Stimulated activated CD4-positive, alpha-beta T cell treated with anti-CD3 and anti-CD28 coated beads, TNF-alpha, amount 100 ng/mL, for 48 hours (primary cell): ENCODE data around the gene CDK6.

Experiments
- DNase-seq, 3 donors: peaks; one replicate each; pipeline ENCODE4 v3.0.0-alpha.2; 2020; ENCODE audit warnings: low read depth in 3 of 3

Gene CDK6

DNA sequence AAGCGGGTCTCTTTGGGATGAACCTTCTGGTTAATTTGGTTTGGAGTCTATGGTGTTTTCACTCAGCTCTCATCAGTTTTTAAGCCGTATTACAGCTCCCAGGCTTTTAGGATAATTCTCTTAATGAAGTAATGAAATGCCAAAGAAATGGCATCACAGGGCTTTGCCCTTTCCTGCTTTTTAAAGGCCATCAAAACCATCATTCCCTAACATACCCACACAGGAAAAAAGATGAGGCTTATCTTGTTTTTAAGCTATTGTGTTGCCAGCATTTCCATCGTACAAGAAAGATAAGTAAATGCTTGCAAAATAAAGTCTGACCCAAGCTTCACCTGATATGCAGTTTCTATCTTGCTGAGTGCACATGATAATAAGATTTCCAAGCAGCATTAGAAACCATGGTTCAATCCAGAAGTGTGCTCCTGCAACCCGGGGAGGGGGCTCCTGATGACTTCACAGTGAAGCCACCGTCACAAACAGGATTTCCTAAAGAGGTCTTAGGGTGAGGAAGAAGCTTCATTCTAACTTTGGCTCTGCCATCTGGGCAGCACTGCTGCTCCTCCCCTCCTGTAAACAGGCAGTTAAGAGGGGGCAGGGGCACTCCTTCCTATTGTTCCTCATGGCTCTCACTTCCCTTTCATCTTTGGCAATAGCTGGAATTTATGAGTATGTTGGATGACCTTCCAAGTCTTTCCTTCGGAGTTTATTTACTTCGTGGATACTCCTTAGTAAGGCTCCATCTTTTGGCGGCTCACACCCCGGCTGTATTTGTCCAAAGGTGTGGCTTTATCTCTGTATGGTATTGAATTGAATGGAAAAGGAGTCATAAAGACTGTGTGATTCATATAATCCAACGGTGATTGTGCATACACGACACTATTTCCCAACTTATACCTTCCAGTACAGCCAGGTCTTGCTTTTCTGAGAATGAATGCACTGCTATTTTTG is 191.0 kb downstream of the CDK6 start:
- DNase-seq = no peak

DNA sequence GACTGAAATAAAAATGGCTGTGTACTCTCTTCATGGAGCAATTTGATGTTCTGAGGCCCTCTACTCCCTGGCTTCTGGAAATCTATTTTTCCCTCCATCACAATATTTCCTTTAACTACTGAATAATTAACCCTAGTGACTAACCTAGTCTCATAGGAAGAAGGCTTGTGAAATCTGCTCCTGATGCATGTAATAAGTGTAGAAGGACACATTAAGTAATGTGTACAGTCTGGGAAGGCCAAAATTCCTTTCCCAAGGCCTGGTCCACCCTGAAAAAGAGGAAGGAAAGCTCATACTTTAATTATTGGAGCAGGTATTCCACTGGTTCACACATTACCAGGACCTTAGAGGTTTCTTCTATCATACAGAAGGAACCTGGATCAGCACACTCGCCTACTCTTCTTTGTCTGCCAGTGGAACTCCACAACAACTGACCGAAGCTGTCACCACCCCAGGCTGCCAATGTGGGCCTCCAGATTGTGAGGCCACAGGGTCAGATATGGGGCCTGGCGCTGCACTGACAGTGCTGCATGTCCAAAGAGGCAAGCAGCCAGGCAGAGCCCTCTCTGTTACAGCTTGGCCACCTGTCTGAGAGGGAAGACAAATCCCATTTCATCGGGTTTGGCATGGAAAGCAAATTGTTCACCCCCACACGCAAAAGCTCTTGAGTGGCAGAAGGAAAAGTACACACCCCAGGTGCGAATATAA is 191.8 kb downstream of the CDK6 start:
- DNase-seq = no peak

DNA sequence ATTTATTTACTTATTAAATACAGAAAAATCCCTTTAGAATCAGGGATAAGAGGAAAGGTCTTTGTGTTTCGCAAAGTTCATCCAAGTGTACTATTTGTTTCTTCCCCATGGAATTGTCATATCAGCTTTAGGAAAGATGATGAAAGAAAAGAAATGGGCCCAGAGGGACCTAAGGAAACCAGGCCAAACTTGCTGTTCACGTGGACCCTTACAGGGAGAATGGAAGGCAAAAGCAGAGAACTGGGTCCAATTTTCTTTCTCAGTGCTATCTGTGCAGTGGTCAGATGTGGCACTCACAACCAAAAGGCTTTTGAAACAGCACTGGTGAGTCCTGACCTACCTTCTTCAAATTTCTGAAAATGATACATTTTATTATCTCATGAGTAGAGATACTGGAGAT is 192.6 kb downstream of the CDK6 start:
- no peak for DNase-seq

DNA sequence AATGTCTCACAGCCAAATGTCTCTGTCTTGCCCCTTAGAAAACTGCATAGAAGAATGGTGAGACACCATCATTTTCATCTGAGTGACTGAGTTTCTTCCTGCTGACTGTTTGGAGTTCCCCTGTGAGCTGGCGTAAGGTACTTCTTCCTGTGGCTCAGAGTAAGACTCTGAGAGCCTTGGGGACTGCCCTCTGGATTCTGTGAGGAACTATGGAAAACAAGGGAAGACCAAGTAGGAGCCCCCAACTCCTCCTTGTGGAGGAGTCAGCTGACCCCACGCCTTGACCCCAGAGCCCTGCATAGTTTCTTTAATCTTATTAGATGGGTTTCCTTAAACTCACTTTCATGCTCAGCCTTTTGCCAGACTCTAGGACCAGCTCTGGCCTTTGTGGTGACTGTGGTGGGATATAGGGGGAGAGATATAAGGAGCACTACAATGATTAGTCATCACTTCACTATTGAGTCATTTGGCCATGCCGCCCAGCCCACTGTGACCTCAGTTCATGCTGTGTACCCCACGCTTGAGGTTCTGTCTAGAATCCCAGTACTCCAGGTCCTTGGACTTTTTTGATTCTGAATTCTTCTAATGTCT is 194.4 kb downstream of the CDK6 start:
- DNase-seq = peak in 2 of 3 donors; percentile 52 to 65

DNA sequence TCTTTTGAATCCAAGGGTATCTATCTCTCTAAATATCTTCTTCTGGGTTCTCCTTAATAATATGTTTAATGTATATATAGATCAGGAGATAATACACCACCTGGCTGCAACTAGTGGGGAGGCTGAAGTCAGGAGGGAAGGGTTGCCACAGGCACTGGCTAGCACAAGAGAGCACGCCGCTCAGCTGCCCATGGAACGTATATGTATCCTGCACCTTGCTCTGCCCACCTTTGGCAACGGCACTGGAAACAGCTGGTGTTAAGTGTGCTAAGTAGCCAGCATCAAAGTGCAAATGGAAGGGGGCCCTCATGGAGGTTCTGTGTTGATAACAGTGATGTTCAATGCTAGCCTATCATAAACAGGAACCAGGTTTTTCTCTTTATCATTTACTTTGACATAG is 196.4 kb downstream of the CDK6 start:
- DNase-seq = no peak

DNA sequence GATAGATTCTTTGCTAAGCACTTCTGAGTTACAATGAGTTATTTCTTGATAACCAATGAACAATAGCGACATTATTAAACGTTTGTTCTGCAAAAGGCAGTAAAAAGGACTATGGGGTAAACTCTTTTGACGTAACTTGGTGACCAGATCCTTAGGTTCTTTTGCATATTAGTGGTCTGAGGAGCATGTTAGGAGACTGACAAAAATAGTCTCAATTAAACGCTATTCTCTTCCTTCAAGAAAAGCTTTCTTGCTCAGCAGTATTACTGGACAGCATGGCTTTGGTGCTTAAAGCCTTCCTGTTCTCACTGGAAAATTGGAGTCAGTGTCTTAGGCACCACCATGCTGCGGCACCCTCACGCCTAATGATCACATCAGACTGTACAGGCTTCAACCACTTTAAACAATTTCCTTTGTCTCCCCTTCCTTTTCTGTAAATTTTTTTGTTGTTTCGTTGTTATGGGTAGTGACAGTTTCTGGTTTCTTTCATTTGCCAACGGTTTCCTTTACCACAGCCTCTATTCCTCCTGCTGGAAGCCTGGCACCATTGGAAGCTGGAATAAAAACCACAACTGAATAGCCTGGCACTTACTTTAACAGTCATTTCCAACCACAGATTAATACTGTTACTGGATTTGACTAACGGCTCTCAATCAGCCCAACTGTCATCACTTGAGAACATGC is 197.0 kb downstream of the CDK6 start:
- DNase-seq = no peak

DNA sequence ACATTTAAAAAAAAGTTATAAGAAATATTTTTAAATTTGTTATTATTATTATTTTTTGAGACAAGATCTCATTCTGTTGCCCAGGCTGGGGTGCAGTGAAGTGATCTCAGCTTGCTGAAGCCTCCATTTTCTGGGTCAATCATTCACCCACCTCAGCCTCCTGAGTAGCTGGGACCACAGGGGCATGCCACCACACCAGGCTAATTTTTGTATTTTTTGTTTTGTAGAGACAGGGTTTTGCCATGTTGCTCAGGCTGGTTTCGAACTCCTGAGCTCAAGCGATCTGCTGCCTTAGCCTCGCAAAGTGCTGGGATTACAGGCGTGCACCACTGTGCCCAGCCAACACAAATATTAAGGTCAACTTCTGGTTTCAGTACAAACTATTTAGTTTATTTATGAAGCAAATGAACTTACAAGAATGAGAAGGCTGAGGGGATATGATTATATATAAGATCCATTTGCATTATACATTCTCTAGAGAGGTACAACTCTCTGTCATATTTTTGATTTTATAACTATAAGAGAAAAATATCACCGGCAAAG is 200.3 kb downstream of the CDK6 start:
- DNase-seq = no peak

DNA sequence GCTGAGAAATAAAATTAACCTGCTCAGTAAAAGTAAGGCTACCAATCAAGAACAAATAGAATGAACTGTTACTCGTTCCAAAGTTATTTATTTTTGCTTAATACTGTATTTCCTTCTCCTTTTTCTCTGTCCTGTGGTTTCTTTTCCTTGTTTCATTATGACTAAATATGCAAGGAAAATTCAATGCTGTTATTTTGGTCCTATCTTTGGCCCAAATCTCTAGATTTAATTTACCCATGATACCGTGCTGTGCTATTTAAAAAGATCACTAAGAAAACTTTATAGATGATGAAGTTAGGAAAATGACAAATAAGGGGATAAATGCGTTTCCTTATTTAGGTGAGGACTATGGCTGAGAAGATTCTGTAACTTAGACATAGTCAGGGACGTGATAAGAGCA is 200.8 kb downstream of the CDK6 start:
- DNase-seq = no peak

DNA sequence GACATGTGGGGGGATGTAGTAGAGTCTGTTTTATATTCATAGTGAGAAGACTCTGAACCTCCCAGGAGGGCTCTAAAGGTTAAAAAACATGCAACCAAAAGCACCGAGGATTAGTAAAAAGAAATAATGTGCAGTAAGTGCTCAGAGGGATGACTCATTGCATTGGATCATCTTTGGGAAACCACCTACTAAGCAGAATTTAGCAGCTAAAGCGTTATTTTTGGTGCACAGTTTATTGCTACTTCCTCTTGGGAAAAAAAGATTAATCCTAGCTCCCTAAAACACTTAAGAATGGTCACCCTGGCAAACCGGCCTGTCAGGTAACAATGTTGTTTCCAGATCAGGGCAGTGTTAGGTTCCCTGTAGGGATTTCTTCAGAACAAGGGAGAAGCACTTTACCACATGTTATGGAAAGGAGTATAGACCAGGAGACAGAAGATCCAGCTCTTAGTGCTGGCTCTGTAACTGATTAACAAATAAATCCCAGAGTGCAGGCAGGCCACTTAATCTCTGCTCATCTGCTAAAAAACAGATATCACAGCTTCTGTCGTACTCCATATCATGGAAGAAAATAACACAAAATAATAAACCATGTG is 201.4 kb downstream of the CDK6 start:
- no peak for DNase-seq

DNA sequence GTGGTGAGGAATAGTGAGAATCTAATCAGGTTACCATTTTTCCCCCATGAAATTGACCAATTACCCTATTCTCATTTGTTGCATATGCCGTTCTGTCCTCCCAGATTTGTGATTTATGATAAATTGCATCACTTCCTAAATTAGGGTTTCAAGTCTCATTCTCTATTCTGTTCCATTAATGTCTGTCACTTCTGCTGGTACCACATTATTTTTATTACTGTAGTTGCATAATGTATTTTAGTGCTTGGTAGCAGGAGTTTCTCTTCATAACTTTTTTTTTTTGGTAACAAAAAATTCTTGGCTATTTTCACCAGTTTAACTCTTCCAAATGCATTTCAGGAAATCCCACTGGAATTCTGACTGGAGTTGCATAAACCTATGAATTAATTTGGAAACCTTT is 202.2 kb downstream of the CDK6 start:
- DNase-seq = no peak

DNA sequence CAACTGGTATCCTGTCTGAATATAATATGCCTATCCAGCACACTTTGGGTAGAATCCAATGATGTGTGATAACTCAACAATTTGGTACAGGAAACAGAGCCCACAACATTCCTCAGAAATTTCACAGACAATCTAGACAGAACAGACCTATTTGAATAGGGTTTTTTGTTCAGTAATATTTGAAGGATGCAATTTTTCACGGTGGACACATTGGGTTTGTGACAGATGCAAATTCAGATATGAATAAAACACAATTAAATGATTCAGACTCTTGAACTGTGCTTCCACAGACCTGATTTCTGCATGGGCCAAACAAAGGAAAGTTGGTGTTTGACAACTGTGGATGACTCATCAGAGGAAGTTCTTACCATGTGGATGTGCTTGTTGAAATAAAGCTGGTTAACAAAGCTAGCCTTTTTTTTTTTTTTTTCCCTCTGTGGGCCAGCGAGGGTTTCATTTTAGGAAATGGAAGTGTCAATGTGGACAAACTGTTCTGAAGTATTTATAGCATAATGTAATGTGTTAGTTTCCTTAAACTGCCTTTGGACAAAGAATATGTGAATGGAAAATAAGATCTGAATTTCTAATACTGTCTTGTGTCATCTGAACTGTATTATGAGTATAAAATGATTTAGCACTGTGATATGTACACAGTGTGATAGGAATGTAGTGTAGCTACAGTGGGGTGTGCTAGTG is 203.0 kb downstream of the CDK6 start:
- no peak for DNase-seq

DNA sequence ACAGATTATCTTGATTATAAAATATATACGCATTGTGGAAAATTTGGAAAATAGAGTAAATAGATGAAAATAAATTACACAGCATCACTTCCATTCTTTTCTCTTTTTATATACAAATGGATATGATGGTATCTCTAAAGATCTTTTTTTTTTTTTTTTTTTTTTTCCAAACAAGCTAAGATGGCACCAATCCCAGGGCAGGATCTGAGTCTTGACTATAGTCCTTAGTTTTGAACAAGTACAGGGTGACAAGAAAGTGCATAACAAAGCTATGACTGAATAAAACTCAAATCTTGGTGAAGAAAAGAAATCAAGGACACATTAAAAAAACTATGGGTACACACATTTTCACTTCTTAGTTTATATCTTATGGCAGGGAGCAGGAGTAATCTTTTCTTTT is 203.6 kb downstream of the CDK6 start:
- no peak for DNase-seq

DNA sequence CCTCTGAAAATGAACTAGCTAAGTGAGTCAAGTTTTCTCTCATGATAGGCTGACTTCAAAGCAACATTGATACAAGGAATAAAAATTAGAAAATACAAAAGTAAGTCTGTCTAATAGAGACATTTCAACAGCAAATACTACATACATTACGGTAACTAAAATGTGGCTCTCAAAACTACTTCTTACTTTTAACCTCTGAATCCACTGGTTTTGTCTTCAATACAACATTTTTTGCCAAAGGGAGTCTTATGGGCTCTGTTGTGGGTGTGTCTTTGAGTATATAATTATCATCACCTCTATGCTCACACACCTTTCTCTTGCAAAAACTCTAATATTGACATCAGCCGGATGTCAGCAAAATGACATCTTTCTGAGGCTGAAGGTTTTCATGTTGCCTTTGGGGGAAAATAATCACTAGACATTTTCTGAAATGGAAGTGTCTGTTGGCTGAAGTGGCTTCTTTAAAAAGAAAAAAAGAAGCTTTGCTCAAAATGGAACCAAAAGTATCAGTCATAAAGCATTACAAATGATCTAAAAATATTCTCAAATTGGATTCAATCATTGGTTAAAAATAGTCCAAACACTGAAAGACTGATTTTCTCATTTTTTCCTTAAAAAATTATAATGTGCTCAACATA is 204.4 kb downstream of the CDK6 start:
- no peak for DNase-seq

DNA sequence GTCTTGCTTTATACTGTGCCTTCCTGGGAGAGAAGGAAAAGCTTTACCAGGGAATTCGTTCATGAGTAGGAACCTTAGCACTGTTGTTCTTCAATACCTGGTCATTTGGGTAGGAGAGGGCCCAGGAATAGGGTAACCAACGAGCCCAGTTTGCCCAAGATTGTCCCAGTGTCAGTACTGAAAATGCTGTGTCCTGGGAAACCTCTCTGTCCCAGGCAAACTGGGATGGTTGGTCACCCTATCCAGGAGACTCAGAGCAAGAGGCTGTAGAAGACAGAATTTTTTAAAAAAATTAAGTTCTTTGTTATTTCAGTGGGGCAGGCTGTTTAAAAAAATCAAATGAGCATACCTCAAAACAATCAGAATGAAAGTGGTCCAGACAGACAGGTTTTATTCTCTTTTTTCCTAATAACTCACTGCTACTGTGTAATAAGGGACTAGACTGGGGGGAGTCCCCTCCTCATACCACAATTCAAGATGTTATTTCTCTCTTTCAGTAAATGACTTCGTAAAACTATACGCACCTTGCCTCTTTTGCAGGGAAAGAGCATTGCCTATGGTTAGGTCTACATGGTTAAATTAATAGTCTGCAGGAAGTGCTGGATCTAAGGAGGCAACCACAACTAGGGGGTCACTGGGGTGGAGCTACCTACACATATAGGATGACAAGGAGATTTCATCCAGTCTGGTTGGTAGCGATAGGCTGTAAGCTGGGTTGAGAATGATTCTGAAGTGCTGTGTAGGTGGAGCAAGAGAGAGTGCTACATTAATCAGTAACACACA is 205.1 kb downstream of the CDK6 start:
- DNase-seq = peak in 2 of 3 donors; percentile 40 to 63

DNA sequence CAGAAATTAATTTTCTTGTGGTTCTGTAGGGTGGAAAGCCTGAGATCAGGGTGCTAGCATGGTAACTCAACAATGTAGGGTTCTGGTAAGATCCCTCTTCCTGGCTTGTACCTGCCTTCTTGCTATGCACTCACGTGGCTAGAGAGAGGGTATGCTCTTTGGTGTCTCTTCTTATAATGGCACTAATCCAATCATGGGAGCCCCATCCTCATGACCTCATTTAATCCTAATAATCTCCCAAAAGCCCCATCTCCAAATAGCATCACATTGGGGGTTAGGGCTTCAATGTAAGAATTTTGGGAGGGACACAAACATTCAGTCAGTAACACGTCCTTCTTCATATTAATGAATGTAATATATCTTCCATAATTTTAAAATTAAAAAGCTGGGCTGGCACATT is 206.6 kb downstream of the CDK6 start:
- no peak for DNase-seq

DNA sequence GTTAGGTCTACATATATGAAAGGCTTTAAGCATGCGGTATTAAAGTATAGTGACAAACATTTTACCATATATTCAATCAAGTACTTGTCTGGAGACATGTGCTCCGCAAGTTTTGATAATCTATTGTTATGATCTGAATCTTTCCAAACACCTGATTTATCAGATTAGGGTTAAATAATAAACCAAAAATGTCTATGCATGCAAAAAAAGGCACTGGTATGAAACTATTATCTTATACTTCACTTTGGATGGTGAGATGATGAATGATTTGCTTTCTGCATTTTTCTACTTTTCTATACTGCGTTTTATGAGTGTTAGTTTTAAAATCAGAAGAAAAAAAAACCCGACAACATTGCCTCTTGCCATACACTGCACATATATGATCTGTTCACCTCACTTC is 208.4 kb downstream of the CDK6 start:
- no peak for DNase-seq

DNA sequence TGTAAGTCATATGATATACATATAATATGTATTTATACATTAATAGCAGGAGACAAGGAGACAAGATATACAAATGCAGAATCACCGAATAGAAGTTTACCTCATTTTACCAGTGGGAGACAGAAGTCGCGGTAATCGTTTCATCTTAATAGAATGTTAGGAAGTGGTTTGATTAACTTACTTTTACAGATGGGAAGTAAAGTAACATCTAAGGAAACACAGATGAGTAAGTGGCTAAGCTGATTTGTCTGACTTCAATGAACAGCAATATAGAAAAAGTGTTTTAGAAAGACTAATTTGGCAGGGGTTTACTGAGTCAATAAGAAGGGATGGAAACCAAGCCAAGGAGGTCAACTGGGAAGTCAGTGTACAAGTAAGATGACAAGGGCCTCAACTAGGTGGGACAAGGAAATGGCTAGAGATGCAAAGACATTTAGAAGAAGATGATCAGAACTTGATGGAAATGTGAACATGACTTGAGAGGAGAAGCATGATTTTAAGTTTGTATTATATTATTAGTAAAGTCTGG is 210.0 kb downstream of the CDK6 start:
- no peak for DNase-seq

DNA sequence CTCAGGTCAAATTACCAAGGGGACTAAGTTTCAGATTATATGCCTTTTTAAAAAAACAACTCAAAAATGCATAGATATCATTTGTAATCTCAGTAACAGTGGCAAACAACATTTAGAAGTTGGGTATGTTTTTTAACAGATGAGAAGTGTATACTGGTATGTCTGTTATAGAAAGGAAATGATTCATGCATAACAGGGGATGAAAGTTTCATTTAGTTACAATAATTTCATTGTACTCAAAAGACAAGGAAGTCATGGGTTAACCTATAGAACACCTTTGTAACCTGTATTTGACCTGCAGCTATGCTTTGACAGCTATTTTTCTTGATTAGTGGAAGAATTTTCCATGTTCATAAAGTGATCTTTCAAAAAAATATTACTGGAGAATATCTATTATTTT is 210.8 kb downstream of the CDK6 start:
- DNase-seq = no peak

DNA sequence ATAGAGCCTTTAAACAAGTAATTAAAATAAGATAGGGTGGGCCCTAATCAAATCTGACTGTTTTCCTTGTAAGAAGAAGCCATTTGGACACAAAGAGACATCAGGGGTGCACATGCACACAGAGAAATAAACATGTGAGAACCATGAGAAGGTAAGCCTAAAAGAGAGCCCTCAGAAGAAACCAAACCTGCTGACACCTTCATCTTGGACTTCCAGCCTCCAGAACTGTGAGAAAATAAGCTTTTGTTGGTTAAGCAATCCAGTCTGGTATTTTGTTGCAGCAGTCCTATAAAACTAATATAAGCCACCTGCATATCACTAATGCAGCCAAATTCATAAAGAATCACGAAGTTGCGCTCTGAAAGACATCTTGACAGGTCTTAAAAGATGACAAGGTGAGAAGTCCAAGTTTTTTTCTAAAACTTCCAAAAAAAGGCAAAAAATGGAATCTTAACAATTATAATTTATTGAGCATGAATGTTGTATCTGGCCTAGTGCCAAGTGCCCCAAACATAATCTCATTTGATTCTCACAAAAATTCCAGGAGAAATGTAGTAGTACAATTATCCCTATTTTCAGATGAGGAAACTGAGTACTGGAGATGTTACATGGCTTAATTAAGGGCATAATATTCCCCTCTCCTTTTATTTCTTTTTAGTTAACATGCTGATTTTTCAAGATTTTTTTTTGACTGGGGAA is 211.9 kb downstream of the CDK6 start:
- DNase-seq = no peak
